HepG2 (cell line): ENCODE data around the gene ZNF772. TPM values are rescaled to one million over a fixed set of nuclear protein-coding genes. Genes with fewer than 3 reads are reported as not detected.

ENCODE experiments used
- ARNT ChIP-seq: fragments of 450-650 bp; IDR thresholded peaks from 2 replicates; pipeline ENCODE4 v1.6.1; 2017
- GPN1 ChIP-seq: sonication (generic); formaldehyde crosslinking; IDR thresholded peaks from 2 replicates; pipeline ENCODE4 v1.5.1; 2020; ENCODE audit warnings: missing genetic modification reagents, borderline replicate concordance
- HIVEP1 ChIP-seq: sonication (generic); formaldehyde crosslinking; IDR thresholded peaks from 2 replicates; pipeline ENCODE4 v1.4.0; 2020; ENCODE audit warnings: mild to moderate bottlenecking, missing genetic modification reagents
- ISX ChIP-seq: sonication (generic); formaldehyde crosslinking; conservative IDR thresholded peaks from 2 replicates; pipeline ENCODE4 v1.5.0; 2020; ENCODE audit warnings: missing genetic modification reagents
- RBAK ChIP-seq: sonication (generic); formaldehyde crosslinking; IDR thresholded peaks from 2 replicates; pipeline ENCODE4 v1.5.1; 2020; ENCODE audit warnings: mild to moderate bottlenecking, missing genetic modification reagents
- SP1 ChIP-seq, 2 experiments: fragments of 450-650 bp in 1 of 2; sonication (generic) in 1 of 2; formaldehyde crosslinking in 1 of 2; IDR thresholded peaks; 2 replicates each; pipeline versions ENCODE4 v1.4.0 to v1.6.1; 2016 to 2020; ENCODE audit warnings: missing genetic modification reagents in 1 of 2
- ZNF121 ChIP-seq: sonication (generic); formaldehyde crosslinking; IDR thresholded peaks from 2 replicates; pipeline ENCODE4 v1.5.0; 2020; ENCODE audit warnings: mild to moderate bottlenecking, missing genetic modification reagents
- ZNF276 ChIP-seq: sonication (generic); formaldehyde crosslinking; IDR thresholded peaks from 2 replicates; pipeline ENCODE4 v1.4.0; 2020; ENCODE audit warnings: mild to moderate bottlenecking, low read depth, missing genetic modification reagents
- ZNF510 ChIP-seq: sonication (generic); formaldehyde crosslinking; IDR thresholded peaks from 2 replicates; pipeline ENCODE4 v1.4.0; 2020; ENCODE audit warnings: low read depth, mild to moderate bottlenecking, missing genetic modification reagents
- ZNF747 ChIP-seq: sonication (generic); formaldehyde crosslinking; IDR thresholded peaks from 2 replicates; pipeline ENCODE4 v1.8.1; 2023; ENCODE audit warnings: missing genetic modification reagents, mild to moderate bottlenecking, borderline replicate concordance
- ZNF788 ChIP-seq: sonication (generic); formaldehyde crosslinking; IDR thresholded peaks from 2 replicates; pipeline ENCODE4 v1.5.0; 2020; ENCODE audit warnings: mild to moderate bottlenecking, missing genetic modification reagents, borderline replicate concordance
- polyA plus RNA-seq, 8 experiments: library from polyadenylated mRNA; depleted of rRNA in 3 of 8; stranded (reverse) in 7 of 8; unstranded in 1 of 8; fragments of >200 nt; fragmentation: Illumina TruSeq in 4 of 8; extraction: Trizol in 4 of 8; gene quantifications; 2 replicates each; pipeline versions ENCODE4 v1.2.1 to v1.2.3, GENCODE V29; 2011 to 2016; ENCODE audit warnings: low read depth in 4 of 8, missing spikeins in 1 of 8, mixed read lengths in 1 of 8; ENCODE audit not compliant: insufficient read depth in 1 of 8
- total RNA-seq, 5 experiments: library from RNA; depleted of rRNA; stranded (reverse); fragments of >200 nt; fragmentation: Illumina TruSeq; extraction: Trizol; gene quantifications; 2 replicates each; pipeline ENCODE4 v1.2.3, GENCODE V29; 2016; ENCODE audit warnings: low read depth in 1 of 5
- TF ChIP-seq, protein P1 (sequence below): sonication (generic); formaldehyde crosslinking; IDR thresholded peaks from 2 replicates; pipeline ENCODE4 v1.9.0; 2022; ENCODE audit warnings: missing genetic modification reagents, mild to moderate bottlenecking, borderline replicate concordance
- TF ChIP-seq, protein P2 (sequence below): sonication (generic); formaldehyde crosslinking; IDR thresholded peaks from 2 replicates; pipeline ENCODE4 v1.5.1; 2020; ENCODE audit warnings: mild to moderate bottlenecking, missing genetic modification reagents, moderate library complexity
- TF ChIP-seq, protein P3 (sequence below): sonication (generic); formaldehyde crosslinking; IDR thresholded peaks from 2 replicates; pipeline ENCODE4 v1.8.1; 2022; ENCODE audit warnings: low read depth, mild to moderate bottlenecking, missing genetic modification reagents
- TF ChIP-seq, protein P4 (sequence below): sonication (generic); formaldehyde crosslinking; IDR thresholded peaks from 2 replicates; pipeline ENCODE4 v1.5.1; 2020; ENCODE audit warnings: missing genetic modification reagents, mild to moderate bottlenecking, borderline replicate concordance

Gene ZNF772
- total and polyA plus RNA-seq, 2 of the 13 experiments (the other 11 are each of a cell fraction or from before 2014, with no cell fraction given) = 3.1 to 17.2 TPM

DNA sequence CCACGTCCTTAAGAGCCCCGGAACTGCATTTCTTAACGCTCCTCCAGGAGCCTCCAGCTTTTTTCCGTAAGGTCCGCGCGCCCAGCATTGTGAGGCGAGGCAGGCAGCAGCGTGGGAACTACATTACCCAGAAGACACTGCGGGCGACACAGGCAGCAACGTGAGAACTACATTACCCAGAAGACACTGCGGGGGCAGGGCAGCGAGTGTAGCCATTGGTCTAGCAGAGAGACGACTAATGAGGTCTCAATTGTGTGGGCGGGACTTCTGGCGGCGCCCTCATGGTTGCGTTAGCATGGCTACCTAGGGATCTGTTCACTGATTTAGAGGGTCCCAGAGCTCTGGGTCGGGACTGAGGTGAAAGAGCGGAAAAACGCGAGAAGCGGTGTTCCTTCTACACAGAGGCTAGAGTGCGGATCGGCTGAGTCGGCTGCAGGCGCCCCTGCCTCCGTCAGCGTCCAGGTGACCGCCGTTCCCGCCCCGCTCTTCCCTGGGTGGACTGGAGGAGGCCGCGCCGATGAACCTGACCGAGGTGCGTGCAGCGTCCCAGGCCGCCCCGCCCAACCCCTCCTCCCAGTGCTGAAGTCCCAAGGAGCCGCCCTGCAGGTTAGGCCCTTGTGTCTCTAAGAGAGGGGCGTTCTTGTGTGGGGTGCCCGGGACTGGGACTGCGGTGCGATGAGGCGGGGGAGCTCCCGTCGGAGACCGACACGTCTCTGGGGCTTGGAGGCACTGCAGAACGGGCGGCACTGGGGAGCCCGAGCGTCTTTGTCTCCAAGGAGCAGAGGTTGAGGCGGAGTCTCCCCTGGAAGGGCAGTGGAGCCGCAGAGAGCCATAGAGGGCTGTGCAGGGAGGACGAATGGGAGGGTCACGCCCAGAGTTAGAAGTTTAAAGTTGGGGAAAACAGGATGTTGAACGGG is 42.0 kb downstream of the ZNF772 start, which contains the start of gene ZNF749 (continued):
- no peak for TF ChIP-seq ZNF121 (CRISPR knock-in tag)
- TF ChIP-seq, protein P1, sequence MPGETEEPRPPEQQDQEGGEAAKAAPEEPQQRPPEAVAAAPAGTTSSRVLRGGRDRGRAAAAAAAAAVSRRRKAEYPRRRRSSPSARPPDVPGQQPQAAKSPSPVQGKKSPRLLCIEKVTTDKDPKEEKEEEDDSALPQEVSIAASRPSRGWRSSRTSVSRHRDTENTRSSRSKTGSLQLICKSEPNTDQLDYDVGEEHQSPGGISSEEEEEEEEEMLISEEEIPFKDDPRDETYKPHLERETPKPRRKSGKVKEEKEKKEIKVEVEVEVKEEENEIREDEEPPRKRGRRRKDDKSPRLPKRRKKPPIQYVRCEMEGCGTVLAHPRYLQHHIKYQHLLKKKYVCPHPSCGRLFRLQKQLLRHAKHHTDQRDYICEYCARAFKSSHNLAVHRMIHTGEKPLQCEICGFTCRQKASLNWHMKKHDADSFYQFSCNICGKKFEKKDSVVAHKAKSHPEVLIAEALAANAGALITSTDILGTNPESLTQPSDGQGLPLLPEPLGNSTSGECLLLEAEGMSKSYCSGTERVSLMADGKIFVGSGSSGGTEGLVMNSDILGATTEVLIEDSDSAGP = peak; percentile 74; the same call in 1 of the 2 replicates
- TF ChIP-seq, protein P2, sequence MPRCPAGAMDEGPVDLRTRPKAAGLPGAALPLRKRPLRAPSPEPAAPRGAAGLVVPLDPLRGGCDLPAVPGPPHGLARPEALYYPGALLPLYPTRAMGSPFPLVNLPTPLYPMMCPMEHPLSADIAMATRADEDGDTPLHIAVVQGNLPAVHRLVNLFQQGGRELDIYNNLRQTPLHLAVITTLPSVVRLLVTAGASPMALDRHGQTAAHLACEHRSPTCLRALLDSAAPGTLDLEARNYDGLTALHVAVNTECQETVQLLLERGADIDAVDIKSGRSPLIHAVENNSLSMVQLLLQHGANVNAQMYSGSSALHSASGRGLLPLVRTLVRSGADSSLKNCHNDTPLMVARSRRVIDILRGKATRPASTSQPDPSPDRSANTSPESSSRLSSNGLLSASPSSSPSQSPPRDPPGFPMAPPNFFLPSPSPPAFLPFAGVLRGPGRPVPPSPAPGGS = peak; percentile 22; the same call in 1 of the 2 replicates
- no peak; the same call in 1 of the 2 replicates for TF ChIP-seq ZNF788
- TF ChIP-seq, protein P3, sequence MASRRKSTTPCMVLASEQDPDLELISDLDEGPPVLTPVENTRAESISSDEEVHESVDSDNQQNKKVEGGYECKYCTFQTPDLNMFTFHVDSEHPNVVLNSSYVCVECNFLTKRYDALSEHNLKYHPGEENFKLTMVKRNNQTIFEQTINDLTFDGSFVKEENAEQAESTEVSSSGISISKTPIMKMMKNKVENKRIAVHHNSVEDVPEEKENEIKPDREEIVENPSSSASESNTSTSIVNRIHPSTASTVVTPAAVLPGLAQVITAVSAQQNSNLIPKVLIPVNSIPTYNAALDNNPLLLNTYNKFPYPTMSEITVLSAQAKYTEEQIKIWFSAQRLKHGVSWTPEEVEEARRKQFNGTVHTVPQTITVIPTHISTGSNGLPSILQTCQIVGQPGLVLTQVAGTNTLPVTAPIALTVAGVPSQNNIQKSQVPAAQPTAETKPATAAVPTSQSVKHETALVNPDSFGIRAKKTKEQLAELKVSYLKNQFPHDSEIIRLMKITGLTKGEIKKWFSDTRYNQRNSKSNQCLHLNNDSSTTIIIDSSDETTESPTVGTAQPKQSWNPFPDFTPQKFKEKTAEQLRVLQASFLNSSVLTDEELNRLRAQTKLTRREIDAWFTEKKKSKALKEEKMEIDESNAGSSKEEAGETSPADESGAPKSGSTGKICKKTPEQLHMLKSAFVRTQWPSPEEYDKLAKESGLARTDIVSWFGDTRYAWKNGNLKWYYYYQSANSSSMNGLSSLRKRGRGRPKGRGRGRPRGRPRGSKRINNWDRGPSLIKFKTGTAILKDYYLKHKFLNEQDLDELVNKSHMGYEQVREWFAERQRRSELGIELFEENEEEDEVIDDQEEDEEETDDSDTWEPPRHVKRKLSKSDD (CRISPR knock-in tag) = no peak
- TF ChIP-seq ZNF747 = peak; percentile 12; the same call in 1 of the 2 replicates
- TF ChIP-seq ARNT = no peak
- TF ChIP-seq, protein P4, sequence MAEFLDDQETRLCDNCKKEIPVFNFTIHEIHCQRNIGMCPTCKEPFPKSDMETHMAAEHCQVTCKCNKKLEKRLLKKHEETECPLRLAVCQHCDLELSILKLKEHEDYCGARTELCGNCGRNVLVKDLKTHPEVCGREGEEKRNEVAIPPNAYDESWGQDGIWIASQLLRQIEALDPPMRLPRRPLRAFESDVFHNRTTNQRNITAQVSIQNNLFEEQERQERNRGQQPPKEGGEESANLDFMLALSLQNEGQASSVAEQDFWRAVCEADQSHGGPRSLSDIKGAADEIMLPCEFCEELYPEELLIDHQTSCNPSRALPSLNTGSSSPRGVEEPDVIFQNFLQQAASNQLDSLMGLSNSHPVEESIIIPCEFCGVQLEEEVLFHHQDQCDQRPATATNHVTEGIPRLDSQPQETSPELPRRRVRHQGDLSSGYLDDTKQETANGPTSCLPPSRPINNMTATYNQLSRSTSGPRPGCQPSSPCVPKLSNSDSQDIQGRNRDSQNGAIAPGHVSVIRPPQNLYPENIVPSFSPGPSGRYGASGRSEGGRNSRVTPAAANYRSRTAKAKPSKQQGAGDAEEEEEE (CRISPR knock-in tag) = no peak
- no peak for TF ChIP-seq SP1 (IDR thresholded peaks at IDR 0.05)
- peak; percentile 53 for TF ChIP-seq SP1 (CRISPR knock-in tag; IDR thresholded peaks at IDR 0.05)
- TF ChIP-seq GPN1 (CRISPR knock-in tag) = 0 out of 2 replicates have a peak, but pooled peaks have one; percentile 39
- TF ChIP-seq ZNF510 (CRISPR knock-in tag) = no peak
- peak; percentile 75; the same call in 1 of the 2 replicates for TF ChIP-seq HIVEP1
- no peak for TF ChIP-seq ISX (CRISPR knock-in tag)
- no peak for TF ChIP-seq RBAK
- TF ChIP-seq ZNF276 = no peak
